ENCODE measurements around the gene DLX3.

The DLX3 gene

GRCh38 chr17:50027881-50028735, 33.1 kb upstream of the DLX3 start:
- DNase-seq (no peak), ATAC-seq (no peak)
- Mint-ChIP-seq H3K4me3 (peak overlapping the region; percentile 77 to 82), H3K9me3 (no peaks in the 10 kb centered on the region), H3K27ac (no peak overlapping the region), H3K4me1 (peaks cover 27% of the 10 kb centered on the region), H3K27me3 (peaks cover 25% of the 10 kb centered on the region)

- DNase-seq (no peak), ATAC-seq (peak; percentile 70)
- no peaks in the 10 kb centered on the region for H3K9me3 Mint-ChIP-seq
- peak overlapping the region; percentile 40 to 63 for H3K27ac Mint-ChIP-seq
- peaks cover 25% of the 10 kb centered on the region for H3K27me3 Mint-ChIP-seq
- H3K4me3 Mint-ChIP-seq, result peak overlapping the region; percentile 77 to 82
- H3K4me1 Mint-ChIP-seq, result peaks cover 27% of the 10 kb centered on the region
Measured at GRCh38 chr17:50027172-50027880, 32.3 kb upstream of the DLX3 start.

- Mint-ChIP-seq H3K4me3 (peak overlapping the region in 1 of 2 donors; percentile 37), H3K9me3 (no peaks in the 10 kb centered on the region), H3K27ac (no peak overlapping the region), H3K27me3 (peaks cover 30% of the 10 kb centered on the region), H3K4me1 (peaks cover 27% of the 10 kb centered on the region)
- DNase-seq (peak; percentile 73 to 78), ATAC-seq (peak; percentile 80)
Measured at GRCh38 chr17:50026837-50027171, 31.8 kb upstream of the DLX3 start.

- Mint-ChIP-seq H3K27ac (no peak overlapping the region), H3K4me3 (no peak overlapping the region), H3K27me3 (peaks cover 37% of the 10 kb centered on the region)
Measured at GRCh38 chr17:50026046-50026675, 31.1 kb upstream of the DLX3 start.

GRCh38 chr17:50024808-50025207, 29.8 kb upstream of the DLX3 start:
- peaks cover 27% of the 10 kb centered on the region for H3K4me1 Mint-ChIP-seq
- H3K9me3 Mint-ChIP-seq, result no peaks in the 10 kb centered on the region
- no peak overlapping the region for H3K27ac Mint-ChIP-seq
- ATAC-seq (no peak), DNase-seq (no peak)
- H3K4me3 Mint-ChIP-seq, result no peak overlapping the region
- peaks cover 42% of the 10 kb centered on the region for H3K27me3 Mint-ChIP-seq

More at GRCh38 chr17:50026046-50026675, 31.1 kb upstream of the DLX3 start:
- no peak for DNase-seq
- ATAC-seq, result no peak
- no peaks in the 10 kb centered on the region for H3K9me3 Mint-ChIP-seq
- H3K4me1 Mint-ChIP-seq, result peaks cover 27% of the 10 kb centered on the region

DNA sequence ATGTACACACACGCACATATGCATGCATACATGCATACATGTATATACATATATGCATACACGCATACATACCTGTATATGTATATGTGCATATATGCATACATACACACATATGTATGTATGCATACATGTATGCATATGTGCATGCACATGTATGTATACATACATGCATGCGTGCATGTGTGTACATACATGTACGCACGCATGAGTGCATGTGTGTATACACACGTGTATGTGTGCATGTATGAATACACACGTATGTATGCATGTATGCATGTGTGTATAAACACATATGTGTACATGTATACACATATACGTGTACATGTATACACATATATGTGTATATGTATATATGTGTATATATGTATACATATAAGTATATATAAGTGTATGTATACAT, 28.5 kb upstream of the DLX3 start:
- Mint-ChIP-seq H3K9me3 (no peaks in the 10 kb centered on the region), H3K27me3 (peaks cover 41% of the 10 kb centered on the region), H3K4me1 (peaks cover 22% of the 10 kb centered on the region), H3K27ac (no peak overlapping the region), H3K4me3 (no peak overlapping the region)
- DNase-seq (no peak), ATAC-seq (no peak)

GRCh38 chr17:50022463-50023130, 27.6 kb upstream of the DLX3 start:
- H3K4me3 Mint-ChIP-seq, result no peak overlapping the region
- H3K4me1 Mint-ChIP-seq, result peaks cover 13% of the 10 kb centered on the region
- ATAC-seq (no peak), DNase-seq (no peak)
- H3K27me3 Mint-ChIP-seq, result peaks cover 32% of the 10 kb centered on the region
- peak overlapping the region in 1 of 2 donors; percentile 37 for H3K27ac Mint-ChIP-seq
- H3K9me3 Mint-ChIP-seq, result no peaks in the 10 kb centered on the region

DNA sequence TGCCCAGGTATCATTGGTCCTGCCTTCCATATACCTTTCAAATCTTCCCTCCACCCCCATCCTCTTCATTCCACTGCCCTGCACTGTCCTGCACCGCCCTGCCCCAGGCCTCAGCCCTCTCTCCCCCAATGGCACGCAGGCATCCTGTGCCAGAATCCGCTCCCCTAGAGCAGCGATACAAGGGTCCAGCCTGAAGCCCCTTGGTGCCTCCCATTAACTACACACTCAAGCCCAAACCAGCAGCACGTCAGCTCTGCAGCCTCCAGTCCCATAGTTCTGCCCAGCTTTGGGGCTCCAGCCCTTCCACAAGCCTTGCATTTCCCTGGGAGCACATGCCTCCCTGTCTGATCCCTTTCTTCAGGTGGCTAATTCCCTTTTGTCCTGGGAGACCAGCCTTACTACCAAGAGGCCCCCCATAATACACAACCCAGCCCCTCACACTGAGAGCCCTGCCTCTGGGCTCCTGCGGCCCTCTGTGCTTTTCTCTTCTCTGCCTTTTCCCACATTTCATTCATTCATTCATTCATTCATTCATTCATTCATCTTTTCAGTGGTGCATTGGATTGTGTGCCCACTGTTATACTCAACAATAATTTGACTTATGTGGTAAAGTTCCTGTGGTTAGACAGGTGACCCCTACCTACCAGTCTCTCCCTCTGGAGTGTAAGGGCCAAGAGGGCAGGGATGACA, 26.8 kb upstream of the DLX3 start:
- ATAC-seq, result no peak
- Mint-ChIP-seq H3K27ac (no peak overlapping the region), H3K4me1 (peaks cover 6% of the 10 kb centered on the region), H3K4me3 (no peak overlapping the region), H3K9me3 (no peaks in the 10 kb centered on the region), H3K27me3 (peaks cover 26% of the 10 kb centered on the region)
- DNase-seq, result no peak

DNA sequence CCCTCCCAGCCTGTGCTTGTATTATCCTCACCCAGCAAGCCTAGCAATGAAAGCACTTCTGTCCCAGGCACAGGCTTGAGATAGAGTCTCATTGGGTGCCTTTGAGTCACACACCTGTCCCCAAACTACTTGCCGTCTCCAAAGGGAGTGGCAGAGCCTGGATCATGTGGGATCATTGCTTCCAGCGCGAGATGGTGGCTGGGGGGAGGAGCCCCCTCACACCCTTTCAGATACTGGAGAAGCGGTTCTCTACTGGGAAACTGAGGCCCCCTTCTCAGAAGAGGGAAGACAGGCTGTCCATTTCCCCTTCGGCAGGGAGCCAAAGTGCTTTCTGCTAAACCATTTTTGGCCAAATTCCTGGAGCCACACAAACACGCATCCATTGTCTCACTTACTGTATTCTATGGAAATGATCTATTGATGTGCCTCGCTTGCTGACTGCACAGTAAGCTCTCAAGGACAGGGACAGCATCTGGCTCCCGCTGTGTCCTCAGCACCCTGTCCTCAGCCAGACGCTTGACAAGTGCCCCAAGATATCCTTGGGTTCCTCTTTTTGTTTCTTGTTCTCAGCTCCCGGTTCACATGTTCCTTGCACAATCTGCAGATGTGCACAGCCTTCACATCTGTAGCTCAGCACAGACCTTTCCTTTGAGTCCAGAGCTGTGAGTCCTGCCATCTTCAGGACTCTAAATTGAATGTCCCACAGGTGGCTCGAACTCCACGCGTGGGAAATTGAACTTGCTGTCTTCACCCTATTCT, 26.0 kb upstream of the DLX3 start:
- ATAC-seq (no peak), DNase-seq (no peak)
- no peak overlapping the region for H3K4me3 Mint-ChIP-seq
- H3K9me3 Mint-ChIP-seq, result no peaks in the 10 kb centered on the region
- no peak overlapping the region for H3K27ac Mint-ChIP-seq
- no peaks in the 10 kb centered on the region for H3K4me1 Mint-ChIP-seq
- H3K27me3 Mint-ChIP-seq, result peaks cover 26% of the 10 kb centered on the region

GRCh38 chr17:50018909-50019308, 23.9 kb upstream of the DLX3 start:
- no peak for ATAC-seq
- peaks cover 10 to 18% of the 10 kb centered on the region in 2 donors for H3K9me3 Mint-ChIP-seq

GRCh38 chr17:50015146-50015545, 20.1 kb upstream of the DLX3 start:
- Mint-ChIP-seq H3K27ac (no peak overlapping the region), H3K9me3 (peaks cover 23 to 31% of the 10 kb centered on the region in 2 donors), H3K4me3 (no peak overlapping the region), H3K27me3 (peaks cover 20% of the 10 kb centered on the region), H3K4me1 (no peaks in the 10 kb centered on the region)
- DNase-seq, result no peak
- no peak for ATAC-seq

More at GRCh38 chr17:50018909-50019308, 23.9 kb upstream of the DLX3 start:
- H3K27ac Mint-ChIP-seq, result no peak overlapping the region
- no peaks in the 10 kb centered on the region for H3K4me1 Mint-ChIP-seq
- peaks cover 26% of the 10 kb centered on the region for H3K27me3 Mint-ChIP-seq
- H3K4me3 Mint-ChIP-seq, result no peak overlapping the region
- no peak for DNase-seq

GRCh38 chr17:50014471-50015088, 19.6 kb upstream of the DLX3 start:
- Mint-ChIP-seq H3K27ac (no peak overlapping the region), H3K4me1 (no peaks in the 10 kb centered on the region), H3K4me3 (no peak overlapping the region), H3K27me3 (peaks cover 25% of the 10 kb centered on the region), H3K9me3 (peaks cover 23 to 31% of the 10 kb centered on the region in 2 donors)
- DNase-seq (no peak), ATAC-seq (no peak)

DNA sequence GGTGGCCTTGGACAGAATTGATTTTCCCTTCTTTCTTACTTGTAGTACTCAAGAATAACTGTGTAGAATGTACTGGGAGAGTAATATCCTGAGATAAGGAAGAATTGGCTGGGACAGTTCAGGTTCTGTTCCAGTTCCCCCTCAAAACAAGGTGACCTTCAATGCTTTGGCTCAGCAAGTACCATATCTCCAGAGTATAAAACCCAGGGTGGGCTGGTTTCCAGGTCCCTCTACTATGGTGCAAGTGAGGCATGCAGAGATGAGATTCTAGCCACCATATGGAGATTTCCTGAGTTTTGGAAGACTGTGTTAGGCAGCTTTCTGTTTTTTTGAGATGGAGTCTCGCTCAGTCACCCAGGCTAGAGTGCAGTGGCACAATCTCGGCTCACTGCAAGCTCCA, 18.1 kb upstream of the DLX3 start:
- no peak for ATAC-seq
- no peaks in the 10 kb centered on the region for H3K4me1 Mint-ChIP-seq
- H3K27ac Mint-ChIP-seq, result no peak overlapping the region
- H3K27me3 Mint-ChIP-seq, result peaks cover 32% of the 10 kb centered on the region
- peaks cover 28 to 39% of the 10 kb centered on the region in 2 donors for H3K9me3 Mint-ChIP-seq
- no peak for DNase-seq
- no peak overlapping the region for H3K4me3 Mint-ChIP-seq

DNA sequence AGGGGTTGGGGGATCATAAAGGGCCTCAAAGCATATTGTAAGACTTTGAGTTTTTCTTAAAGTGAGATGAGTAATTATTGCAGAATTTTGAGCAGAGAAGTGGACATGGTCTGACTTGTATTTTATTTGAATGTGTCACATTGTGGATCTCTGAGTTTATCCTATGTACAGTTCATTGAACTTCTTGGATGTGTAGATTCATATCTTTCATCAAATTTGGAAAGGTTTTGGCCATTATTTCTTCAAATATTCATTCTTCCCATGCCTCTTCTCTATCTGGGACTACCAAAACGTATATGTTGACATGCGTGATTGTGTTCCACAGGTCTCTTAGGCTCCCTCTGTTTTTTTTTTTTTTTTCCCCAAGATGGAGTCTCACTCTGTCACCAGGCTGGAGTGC, 14.3 kb upstream of the DLX3 start:
- peaks cover 19 to 25% of the 10 kb centered on the region in 2 donors for H3K9me3 Mint-ChIP-seq
- peaks cover 50% of the 10 kb centered on the region for H3K27me3 Mint-ChIP-seq

More for the DNA sequence above, 14.3 kb upstream of the DLX3 start:
- ATAC-seq (no peak), DNase-seq (no peak)
- Mint-ChIP-seq H3K27ac (no peak overlapping the region), H3K4me3 (no peak overlapping the region), H3K4me1 (no peaks in the 10 kb centered on the region)

Data from stimulated activated naive CD8-positive, alpha-beta T cell treated with anti-CD3 and anti-CD28 coated beads, Interleukin-15, amount 100 ng/mL, for 72 hours (primary cell).